Calu3 (cell line): ENCODE measurements around the gene ALG1. TPM values are rescaled to one million over a fixed set of nuclear protein-coding genes. Genes with fewer than 3 reads are reported as not detected.
"Not testable (repeated sequence)": the region's sequence is repeated elsewhere in the genome, so short reads cannot be mapped to it uniquely, and the experiment has no call there.

Experiments used
- BruUV-seq: library from RNA; stranded (reverse); fragments of 400-500 nt; replicated peaks from 2 replicates; lab custom pipeline; 2021; lab: Mats Ljungman, UMichigan
- CTCF ChIA-PET: fragments of 300-600 bp; sonication (Branson Sonifier 250); formaldehyde crosslinking; loops from one replicate; lab custom pipeline; 2022; ENCODE audit warnings: antibody characterized with exemption; lab: Charles Lee
- DNase-seq: peaks from one replicate; pipeline ENCODE4 v3.0.0; 2022
- H3K27ac Mint-ChIP-seq: one replicate; pipeline ENCODE4 v1.8.0; 2022; ENCODE audit warnings: mixed read lengths; ENCODE audit not compliant: unreplicated experiment
- H3K27me3 Mint-ChIP-seq: one replicate; pipeline ENCODE4 v1.8.0; 2022; ENCODE audit warnings: mixed read lengths; ENCODE audit not compliant: unreplicated experiment
- H3K36me3 Mint-ChIP-seq: one replicate; pipeline ENCODE4 v1.8.0; 2022; ENCODE audit warnings: mild to moderate bottlenecking, moderate library complexity, mixed read lengths; ENCODE audit not compliant: insufficient read depth, unreplicated experiment
- H3K4me1 Mint-ChIP-seq: one replicate; pipeline ENCODE4 v1.8.0; 2022; ENCODE audit warnings: mild to moderate bottlenecking, low read depth, mixed read lengths; ENCODE audit not compliant: unreplicated experiment
- H3K4me3 Mint-ChIP-seq: one replicate; pipeline ENCODE4 v1.8.0; 2022; ENCODE audit warnings: mild to moderate bottlenecking, low read depth, moderate library complexity, mixed read lengths; ENCODE audit not compliant: unreplicated experiment
- H3K9me3 Mint-ChIP-seq: one replicate; pipeline ENCODE4 v1.8.0; 2022; ENCODE audit warnings: low read depth, mixed read lengths; ENCODE audit not compliant: unreplicated experiment
- CTCF ChIP-seq: fragments of 200-600 bp; IDR thresholded peaks from one replicate; pipeline ENCODE4 v1.8.0; 2022; ENCODE audit warnings: antibody characterized with exemption; ENCODE audit not compliant: unreplicated experiment
- intact Hi-C: fragments of 100-400 bp; cut with micrococcal nuclease; formaldehyde crosslinking; loops from one replicate; pipeline ENCODE4 v1.10.0; 2022; ENCODE audit not compliant: unreplicated experiment
- total RNA-seq: library from RNA; stranded (reverse); gene quantifications from 2 replicates; pipeline ENCODE4 v1.2.3, GENCODE V29; 2022

Gene ALG1
- total RNA-seq, 1 experiment from 2014 or later: 38.3 TPM

GRCh38 chr16:5108505-5109158 lies 37.0 kb downstream of the ALG1 start:
- Mint-ChIP-seq H3K4me3 (no peak overlapping the region), H3K27ac (no peak overlapping the region), H3K4me1 (no peaks in the 10 kb centered on the region), H3K27me3 (peaks cover 13% of the 10 kb centered on the region), H3K36me3 (no peaks in the 10 kb centered on the region), H3K9me3 (no peaks in the 10 kb centered on the region)
- CTCF ChIA-PET: no interaction called here
- intact Hi-C loops: no loop called here
- no TSS peak for BruUV-seq
- TF ChIP-seq CTCF: no peak
- DNase-seq: no peak

- peaks cover 34% of the 10 kb centered on the region for H3K27me3 Mint-ChIP-seq
- intact Hi-C loops, H3K4me1 Mint-ChIP-seq, H3K9me3 Mint-ChIP-seq, BruUV-seq, CTCF ChIA-PET, H3K36me3 Mint-ChIP-seq, H3K4me3 Mint-ChIP-seq, H3K27ac Mint-ChIP-seq, DNase-seq: not testable (repeated sequence)
Measured at GRCh38 chr16:5110933-5111332, 39.3 kb downstream of the ALG1 start.

- H3K4me3 Mint-ChIP-seq, intact Hi-C loops, H3K36me3 Mint-ChIP-seq, BruUV-seq, H3K4me1 Mint-ChIP-seq, DNase-seq, H3K27ac Mint-ChIP-seq, H3K9me3 Mint-ChIP-seq: not testable (repeated sequence)
- CTCF ChIA-PET: interaction anchor here (0.9 kb wide), 1 partner anchor 19 kb away, joined by 3 read pairs; the partner anchor contains the start of gene EEF2KMT
- peaks cover 85% of the 10 kb centered on the region for H3K27me3 Mint-ChIP-seq
Measured at GRCh38 chr16:5116780-5117295, 45.2 kb downstream of the ALG1 start.

GRCh38 chr16:5117300-5118087 lies 45.9 kb downstream of the ALG1 start:
- DNase-seq: peak; percentile 12
- Mint-ChIP-seq H3K27me3 (peaks cover 92% of the 10 kb centered on the region), H3K4me3 (peak overlapping the region; percentile 4)
- H3K4me1 Mint-ChIP-seq, H3K36me3 Mint-ChIP-seq, intact Hi-C loops, BruUV-seq, H3K27ac Mint-ChIP-seq, H3K9me3 Mint-ChIP-seq: not testable (repeated sequence)
- CTCF ChIA-PET: interaction anchor here (0.6 kb wide), 1 partner anchor 639 kb away, joined by 3 read pairs; no protein-coding TSS in a partner anchor

- H3K27ac Mint-ChIP-seq, H3K9me3 Mint-ChIP-seq, DNase-seq, intact Hi-C loops, H3K4me3 Mint-ChIP-seq, H3K36me3 Mint-ChIP-seq, BruUV-seq, CTCF ChIA-PET, H3K4me1 Mint-ChIP-seq: not testable (repeated sequence)
- H3K27me3 Mint-ChIP-seq: peaks cover 76% of the 10 kb centered on the region
Measured at GRCh38 chr16:5131467-5132004, 59.9 kb downstream of the ALG1 start.

GRCh38 chr16:5132915-5133600 lies 61.4 kb downstream of the ALG1 start:
- H3K9me3 Mint-ChIP-seq, intact Hi-C loops, H3K4me3 Mint-ChIP-seq, BruUV-seq, DNase-seq, H3K4me1 Mint-ChIP-seq, CTCF ChIA-PET, H3K27ac Mint-ChIP-seq, H3K36me3 Mint-ChIP-seq: not testable (repeated sequence)
- H3K27me3 Mint-ChIP-seq: peaks cover 83% of the 10 kb centered on the region

GRCh38 chr16:5134739-5135452 lies 63.3 kb downstream of the ALG1 start:
- H3K4me3 Mint-ChIP-seq, intact Hi-C loops, H3K27ac Mint-ChIP-seq, H3K4me1 Mint-ChIP-seq, DNase-seq, CTCF ChIA-PET, H3K9me3 Mint-ChIP-seq, H3K36me3 Mint-ChIP-seq, BruUV-seq: not testable (repeated sequence)
- H3K27me3 Mint-ChIP-seq: peaks cover 85% of the 10 kb centered on the region
